GM06990 (cell line): ENCODE data around the gene MET.

Experiments
- DNase-seq: peaks from one replicate; pipeline ENCODE4 v3.0.0-alpha.2; 2011; ENCODE audit not compliant: insufficient read length; ENCODE audit errors: extremely low read depth
- H3K27me3 ChIP-seq: replicated peaks from 2 replicates; pipeline ENCODE4 v1.6.0; 2011; ENCODE audit warnings: low read length; ENCODE audit not compliant: control insufficient read depth, insufficient read depth
- H3K36me3 ChIP-seq: 2 replicates; pipeline ENCODE4 v1.5.1; 2011; ENCODE audit warnings: low read length; ENCODE audit not compliant: control insufficient read depth, insufficient read depth
- H3K4me3 ChIP-seq: replicated peaks from 2 replicates; pipeline ENCODE4 v1.5.1; 2011; ENCODE audit warnings: low read depth, mild to moderate bottlenecking, control low read depth, low read length
- CTCF ChIP-seq: IDR thresholded peaks from 2 replicates; pipeline ENCODE4 v1.5.1; 2011; ENCODE audit warnings: low read length, control low read depth, mild to moderate bottlenecking, inconsistent platforms; ENCODE audit not compliant: insufficient read depth, poor library complexity, severe bottlenecking

The MET gene

GRCh38 chr7:116736927-116737715 lies 65.1 kb downstream of the MET start:
- no peak for TF ChIP-seq CTCF
- no peak for DNase-seq
- Histone ChIP-seq H3K36me3 (no peaks in the 10 kb centered on the region), H3K4me3 (no peak overlapping the region), H3K27me3 (no peaks in the 10 kb centered on the region)

- no peak overlapping the region for H3K4me3 ChIP-seq
- DNase-seq, result no peak
- no peaks in the 10 kb centered on the region; the same call in 1 of the 2 replicates for H3K27me3 ChIP-seq
- no peak for TF ChIP-seq CTCF
- H3K36me3 ChIP-seq, result no peaks in the 10 kb centered on the region
These were observed 66.4 kb downstream of the MET start for GRCh38 chr7:116738378-116738777.

GRCh38 chr7:116739307-116739706 lies 67.3 kb downstream of the MET start:
- no peak overlapping the region for H3K4me3 ChIP-seq
- H3K36me3 ChIP-seq, result no peaks in the 10 kb centered on the region
- H3K27me3 ChIP-seq, result no peaks in the 10 kb centered on the region; the same call in 1 of the 2 replicates
- DNase-seq, result no peak
- TF ChIP-seq CTCF, result no peak

- Histone ChIP-seq H3K36me3 (no peaks in the 10 kb centered on the region), H3K27me3 (no peaks in the 10 kb centered on the region; the same call in 1 of the 2 replicates), H3K4me3 (no peak overlapping the region)
- TF ChIP-seq CTCF, result no peak
- DNase-seq, result no peak
These were observed 68.2 kb downstream of the MET start for GRCh38 chr7:116740231-116740630.

GRCh38 chr7:116740755-116741462 lies 68.9 kb downstream of the MET start:
- no peak for TF ChIP-seq CTCF
- DNase-seq, result no peak
- no peaks in the 10 kb centered on the region; the same call in 1 of the 2 replicates for H3K27me3 ChIP-seq
- H3K36me3 ChIP-seq, result no peaks in the 10 kb centered on the region
- H3K4me3 ChIP-seq, result no peak overlapping the region
